Body of pancreas (tissue), 4 donors: ENCODE measurements around the gene TRAM2.

Source experiments
- CTCF ChIP-seq, 7 experiments: fragments of 450-650 bp in 4 of 7; fragments of 200-600 bp in 3 of 7; sonication (generic) in 3 of 7; IDR thresholded peaks; one replicate each; pipeline ENCODE4 v1.5.1; 2016 to 2019; ENCODE audit warnings: antibody characterized with exemption in 7 of 7
- POLR2A ChIP-seq, 3 donors: fragments of 450-650 bp; IDR thresholded peaks; one replicate each; pipeline ENCODE4 v1.6.1; 2016; ENCODE audit warnings: antibody characterized with exemption in 3 of 3, mild to moderate bottlenecking in 2 of 3

- TF ChIP-seq CTCF (IDR thresholded peaks at IDR 0.05) (no peak), POLR2A (IDR thresholded peaks at IDR 0.05) (no peak)
Measured at GRCh38 chr6:52483671-52484003, 93.2 kb downstream of the TRAM2 start.
